Measurements from ENCODE around the gene DGKB. TPM values are rescaled to one million over a fixed set of nuclear protein-coding genes. Genes with fewer than 3 reads are reported as not detected.

DGKB gene
- total RNA-seq, 4 donors from 2014 or later = 0.78 to 2.5 (median 1.5) TPM

DNA sequence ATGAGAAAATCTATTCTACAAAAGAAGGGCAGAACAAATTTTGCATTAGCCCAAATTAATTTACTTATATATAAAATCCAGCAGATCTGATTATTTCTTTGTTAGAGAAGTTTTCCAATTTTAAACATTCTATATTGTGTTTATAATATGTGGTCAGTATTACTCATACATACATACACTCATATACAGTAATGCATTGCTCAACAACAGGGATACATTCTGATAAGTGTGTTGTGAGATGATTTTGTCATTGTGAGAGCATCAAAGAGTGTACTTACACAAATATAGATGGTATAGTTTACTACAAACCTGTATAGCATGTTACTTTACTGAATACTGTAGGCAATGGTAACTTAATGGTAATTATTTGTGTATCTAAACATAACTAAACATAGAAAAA, 673.5 kb downstream of the DGKB start:
- H3K9me3 ChIP-seq = no peaks in the 10 kb centered on the region
- DNase-seq (ENCODE audit: low spot score in 2 of 2) = no peak
- no peaks in the 10 kb centered on the region for H3K36me3 ChIP-seq
- TF ChIP-seq POLR2A (IDR thresholded peaks at IDR 0.05) (no peak), EP300 (IDR thresholded peaks at IDR 0.05) (no peak)
- TF ChIP-seq, protein P1, sequence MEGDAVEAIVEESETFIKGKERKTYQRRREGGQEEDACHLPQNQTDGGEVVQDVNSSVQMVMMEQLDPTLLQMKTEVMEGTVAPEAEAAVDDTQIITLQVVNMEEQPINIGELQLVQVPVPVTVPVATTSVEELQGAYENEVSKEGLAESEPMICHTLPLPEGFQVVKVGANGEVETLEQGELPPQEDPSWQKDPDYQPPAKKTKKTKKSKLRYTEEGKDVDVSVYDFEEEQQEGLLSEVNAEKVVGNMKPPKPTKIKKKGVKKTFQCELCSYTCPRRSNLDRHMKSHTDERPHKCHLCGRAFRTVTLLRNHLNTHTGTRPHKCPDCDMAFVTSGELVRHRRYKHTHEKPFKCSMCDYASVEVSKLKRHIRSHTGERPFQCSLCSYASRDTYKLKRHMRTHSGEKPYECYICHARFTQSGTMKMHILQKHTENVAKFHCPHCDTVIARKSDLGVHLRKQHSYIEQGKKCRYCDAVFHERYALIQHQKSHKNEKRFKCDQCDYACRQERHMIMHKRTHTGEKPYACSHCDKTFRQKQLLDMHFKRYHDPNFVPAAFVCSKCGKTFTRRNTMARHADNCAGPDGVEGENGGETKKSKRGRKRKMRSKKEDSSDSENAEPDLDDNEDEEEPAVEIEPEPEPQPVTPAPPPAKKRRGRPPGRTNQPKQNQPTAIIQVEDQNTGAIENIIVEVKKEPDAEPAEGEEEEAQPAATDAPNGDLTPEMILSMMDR (IDR thresholded peaks at IDR 0.05) = no peak
- no peak overlapping the region for H3K27ac ChIP-seq
- peaks cover 0 to 4% (median 0%) of the 10 kb centered on the region in 4 donors for H3K4me1 ChIP-seq
- no peak overlapping the region for H3K4me3 ChIP-seq
- H3K27me3 ChIP-seq = no peaks in the 10 kb centered on the region

DNA sequence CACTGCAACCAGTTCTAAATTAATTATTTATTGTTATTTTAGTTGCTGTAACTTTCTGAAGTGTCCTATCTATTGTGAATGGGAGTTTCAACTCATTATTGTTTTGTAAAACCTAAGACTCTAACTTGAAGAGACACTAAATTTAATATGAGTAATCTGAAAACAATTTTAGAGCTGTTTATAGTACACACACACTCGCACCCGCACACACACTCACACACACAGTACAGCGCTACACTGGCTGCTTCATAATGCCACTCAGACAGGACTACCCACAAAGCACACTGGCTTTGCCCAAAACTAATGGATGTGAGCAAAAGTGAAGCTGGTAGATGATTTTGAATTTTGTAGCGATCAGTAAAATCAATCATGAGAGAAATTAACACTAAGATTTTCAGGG, 674.2 kb downstream of the DGKB start:
- Histone ChIP-seq H3K27ac (no peak overlapping the region), H3K4me3 (no peak overlapping the region), H3K36me3 (no peaks in the 10 kb centered on the region), H3K9me3 (no peaks in the 10 kb centered on the region), H3K27me3 (no peaks in the 10 kb centered on the region), H3K4me1 (no peaks in the 10 kb centered on the region)
- 71 to 72% methylated on average over 4 of the region's 4 CpGs for WGBS, 2 donors
- TF ChIP-seq POLR2A (IDR thresholded peaks at IDR 0.05) (no peak), EP300 (IDR thresholded peaks at IDR 0.05) (no peak)
- TF ChIP-seq, protein P1 (IDR thresholded peaks at IDR 0.05) = no peak
- DNase-seq (ENCODE audit: low spot score in 2 of 2) = no peak

DNA sequence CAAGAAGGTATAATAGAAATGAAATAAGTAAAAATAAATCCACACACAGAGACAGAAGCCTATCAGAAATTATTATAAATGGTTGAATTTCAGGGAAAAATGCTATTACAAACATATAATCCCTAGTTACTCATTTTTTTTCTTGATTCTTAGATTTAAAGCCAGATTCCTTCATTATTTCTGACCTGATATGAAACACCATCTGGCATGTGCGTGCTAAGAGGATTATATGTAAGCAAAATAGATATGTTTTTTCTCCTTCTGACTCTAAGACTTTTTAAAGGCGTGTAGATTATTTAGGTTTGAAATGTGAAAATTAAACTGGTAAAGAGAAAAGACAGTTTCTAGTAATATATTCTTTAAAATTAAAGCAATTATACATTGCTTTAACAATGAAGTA, 676.4 kb downstream of the DGKB start:
- TF ChIP-seq, protein P1 (IDR thresholded peaks at IDR 0.05) = no peak
- TF ChIP-seq POLR2A (IDR thresholded peaks at IDR 0.05) (no peak), EP300 (IDR thresholded peaks at IDR 0.05) (no peak)
- WGBS, 2 donors = 82 to 90% methylated on average over 2 of the region's 2 CpGs
- H3K4me1 ChIP-seq = no peaks in the 10 kb centered on the region
- H3K27ac ChIP-seq = no peak overlapping the region
- H3K4me3 ChIP-seq = no peak overlapping the region
- DNase-seq (ENCODE audit: low spot score in 2 of 2) = no peak
- H3K27me3 ChIP-seq = no peaks in the 10 kb centered on the region
- H3K36me3 ChIP-seq = no peaks in the 10 kb centered on the region
- H3K9me3 ChIP-seq = no peaks in the 10 kb centered on the region

DNA sequence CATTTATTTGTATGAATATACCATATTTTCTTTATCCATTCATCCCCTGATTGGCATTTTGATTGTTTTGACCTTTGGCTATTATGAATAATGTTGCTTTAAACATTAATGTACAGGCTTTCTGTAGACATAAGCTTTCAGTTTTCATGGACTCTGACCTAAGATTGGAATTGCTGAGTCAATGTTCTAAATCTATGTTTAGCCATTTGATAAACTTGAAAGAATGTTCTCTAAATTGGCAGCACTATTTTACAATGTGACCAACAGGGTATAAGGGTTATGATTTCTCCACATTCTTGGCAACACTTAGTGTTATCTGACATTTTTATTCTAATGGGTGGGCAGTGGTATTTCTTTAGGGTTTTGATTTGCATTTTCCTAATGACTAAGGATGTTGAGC, 683.4 kb downstream of the DGKB start:
- Histone ChIP-seq H3K27me3 (no peaks in the 10 kb centered on the region), H3K36me3 (no peaks in the 10 kb centered on the region), H3K27ac (peak overlapping the region in 1 of 4 donors; percentile 36), H3K9me3 (no peaks in the 10 kb centered on the region), H3K4me1 (peaks cover 0 to 12% (median 0%) of the 10 kb centered on the region in 4 donors), H3K4me3 (no peak overlapping the region)
- no peak for DNase-seq (ENCODE audit: low spot score in 2 of 2)
- TF ChIP-seq POLR2A (IDR thresholded peaks at IDR 0.05) (no peak), EP300 (IDR thresholded peaks at IDR 0.05) (no peak)
- TF ChIP-seq, protein P1 (IDR thresholded peaks at IDR 0.05) = no peak

DNA sequence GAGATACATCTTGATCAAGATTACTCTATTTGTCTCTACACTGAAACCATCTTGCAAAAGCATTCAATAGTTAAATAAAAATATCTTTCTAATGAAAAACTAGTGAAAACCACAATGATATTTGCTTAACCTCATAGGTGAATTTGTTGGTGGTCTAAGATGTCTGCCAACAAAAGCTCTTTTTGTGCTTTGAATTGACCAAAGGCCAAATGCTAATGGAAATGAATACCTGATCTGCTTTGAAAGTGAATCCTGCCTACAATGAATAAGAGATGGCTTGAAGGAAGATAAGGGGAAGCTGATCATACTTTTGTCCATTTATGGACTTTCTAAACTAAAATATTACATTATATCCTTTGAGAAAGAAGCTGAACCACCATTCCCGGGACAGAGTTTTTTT, 684.2 kb downstream of the DGKB start:
- H3K36me3 ChIP-seq = no peaks in the 10 kb centered on the region
- WGBS, 2 donors = 60 to 62% methylated on average over 1 of the region's 1 CpG

More for the DNA sequence above, 684.2 kb downstream of the DGKB start:
- no peak for DNase-seq (ENCODE audit: low spot score in 2 of 2)
- TF ChIP-seq, protein P1 (IDR thresholded peaks at IDR 0.05) = no peak
- TF ChIP-seq EP300 (IDR thresholded peaks at IDR 0.05) (peak in 1 of 2 donors; percentile 14), POLR2A (IDR thresholded peaks at IDR 0.05) (no peak)
- Histone ChIP-seq H3K9me3 (no peaks in the 10 kb centered on the region), H3K27me3 (no peaks in the 10 kb centered on the region), H3K4me1 (peaks cover 0 to 12% (median 0%) of the 10 kb centered on the region in 4 donors), H3K27ac (no peak overlapping the region), H3K4me3 (no peak overlapping the region)
